ENCODE data around the gene CD180.

The CD180 gene

DNA sequence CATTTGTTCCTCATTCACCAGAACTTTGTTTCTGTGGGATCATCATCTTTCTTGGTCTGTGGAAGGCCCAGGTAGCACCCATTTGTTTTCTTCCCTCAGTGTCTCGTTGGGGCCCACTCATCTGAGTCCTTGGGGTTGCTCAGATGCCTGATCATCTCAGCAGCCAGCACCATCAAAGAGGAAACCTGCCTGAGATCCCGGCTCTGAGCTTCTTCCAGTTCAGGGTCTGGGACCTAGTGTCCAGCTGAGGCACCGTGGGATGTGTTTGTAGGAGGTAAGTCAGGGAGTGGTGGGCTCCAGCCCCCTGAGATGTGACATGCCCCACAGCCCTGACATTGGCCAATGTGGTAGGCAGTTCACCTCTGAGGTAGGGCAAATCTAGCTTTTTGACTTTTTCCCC, 9.4 kb upstream of the CD180 start:
- Histone ChIP-seq H2AFZ (ENCODE audit: low read depth) (no peak overlapping the region), H3K27me3 (ENCODE audit: insufficient read depth, low read depth) (no peaks in the 10 kb centered on the region), H3K4me1 (ENCODE audit: low read depth, poor library complexity, severe bottlenecking) (peaks cover 70% of the 10 kb centered on the region), H3K27ac (no peak overlapping the region), H4K20me1 (ENCODE audit: insufficient read depth) (no peaks in the 10 kb centered on the region), H3K36me3 (ENCODE audit: insufficient read depth) (no peaks in the 10 kb centered on the region), H3K9ac (no peak overlapping the region), H3K79me2 (ENCODE audit: insufficient read depth, low read depth) (no peaks in the 10 kb centered on the region), H3K4me2 (peak overlapping the region; percentile 64), H3K4me3 (IDR thresholded peaks at IDR 0.05; ENCODE audit: insufficient read depth, low read depth, low read length) (no peak overlapping the region)
- TF ChIP-seq, protein P1, sequence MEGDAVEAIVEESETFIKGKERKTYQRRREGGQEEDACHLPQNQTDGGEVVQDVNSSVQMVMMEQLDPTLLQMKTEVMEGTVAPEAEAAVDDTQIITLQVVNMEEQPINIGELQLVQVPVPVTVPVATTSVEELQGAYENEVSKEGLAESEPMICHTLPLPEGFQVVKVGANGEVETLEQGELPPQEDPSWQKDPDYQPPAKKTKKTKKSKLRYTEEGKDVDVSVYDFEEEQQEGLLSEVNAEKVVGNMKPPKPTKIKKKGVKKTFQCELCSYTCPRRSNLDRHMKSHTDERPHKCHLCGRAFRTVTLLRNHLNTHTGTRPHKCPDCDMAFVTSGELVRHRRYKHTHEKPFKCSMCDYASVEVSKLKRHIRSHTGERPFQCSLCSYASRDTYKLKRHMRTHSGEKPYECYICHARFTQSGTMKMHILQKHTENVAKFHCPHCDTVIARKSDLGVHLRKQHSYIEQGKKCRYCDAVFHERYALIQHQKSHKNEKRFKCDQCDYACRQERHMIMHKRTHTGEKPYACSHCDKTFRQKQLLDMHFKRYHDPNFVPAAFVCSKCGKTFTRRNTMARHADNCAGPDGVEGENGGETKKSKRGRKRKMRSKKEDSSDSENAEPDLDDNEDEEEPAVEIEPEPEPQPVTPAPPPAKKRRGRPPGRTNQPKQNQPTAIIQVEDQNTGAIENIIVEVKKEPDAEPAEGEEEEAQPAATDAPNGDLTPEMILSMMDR (conservative IDR thresholded peaks at IDR 0.05; ENCODE audit: low read depth, low read length): no peak

DNA sequence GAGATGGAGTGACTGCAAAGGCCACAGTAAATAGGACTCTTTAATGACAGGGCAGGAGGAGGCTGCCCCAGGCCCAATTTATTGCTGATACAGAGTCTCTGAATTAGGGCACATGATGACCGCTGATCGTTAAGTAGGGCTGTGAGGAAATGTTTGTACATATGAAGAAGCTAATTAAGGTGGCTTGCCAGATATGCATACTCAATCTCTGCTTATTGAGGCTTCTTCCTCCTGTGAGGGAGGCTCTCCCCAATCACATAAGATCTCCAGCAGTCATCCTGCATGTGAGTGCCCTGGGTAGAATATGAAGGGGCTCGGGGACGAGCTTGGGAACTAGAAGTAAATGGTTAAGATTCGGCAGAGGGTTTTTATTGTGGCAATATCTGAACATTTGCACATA, 8.2 kb upstream of the CD180 start:
- no peaks in the 10 kb centered on the region for H4K20me1 ChIP-seq (ENCODE audit: insufficient read depth)
- H3K36me3 ChIP-seq (ENCODE audit: insufficient read depth): no peaks in the 10 kb centered on the region
- no peak overlapping the region for H2AFZ ChIP-seq (ENCODE audit: low read depth)
- no peaks in the 10 kb centered on the region for H3K27me3 ChIP-seq (ENCODE audit: insufficient read depth, low read depth)
- no peak overlapping the region for H3K4me2 ChIP-seq
- H3K4me3 ChIP-seq (IDR thresholded peaks at IDR 0.05; ENCODE audit: insufficient read depth, low read depth, low read length): no peak overlapping the region
- TF ChIP-seq, protein P1 (conservative IDR thresholded peaks at IDR 0.05; ENCODE audit: low read depth, low read length): no peak
- no peak overlapping the region for H3K9ac ChIP-seq
- H3K79me2 ChIP-seq (ENCODE audit: insufficient read depth, low read depth): no peaks in the 10 kb centered on the region
- no peak overlapping the region for H3K27ac ChIP-seq
- H3K4me1 ChIP-seq (ENCODE audit: low read depth, poor library complexity, severe bottlenecking): peaks cover 70% of the 10 kb centered on the region

DNA sequence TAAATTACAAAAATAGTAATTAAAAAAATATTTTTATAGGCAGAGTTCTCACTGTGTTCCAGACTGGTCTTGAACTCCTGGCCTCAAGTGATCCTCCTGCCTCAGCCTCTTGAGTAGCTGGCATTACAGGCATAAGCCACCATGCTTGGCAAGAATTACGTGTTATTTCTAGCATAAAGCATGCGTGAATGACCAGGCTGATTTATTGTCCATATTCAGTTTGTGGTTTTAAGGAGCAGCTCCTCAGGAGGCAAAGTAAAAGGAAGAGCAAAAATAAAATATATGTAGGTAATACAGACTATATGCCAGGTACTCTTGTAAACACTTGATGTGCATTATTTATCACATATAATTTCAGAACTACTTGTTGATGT, 7.1 kb upstream of the CD180 start:
- H3K4me2 ChIP-seq: no peak overlapping the region; the same call in 1 of the 2 replicates

DNA sequence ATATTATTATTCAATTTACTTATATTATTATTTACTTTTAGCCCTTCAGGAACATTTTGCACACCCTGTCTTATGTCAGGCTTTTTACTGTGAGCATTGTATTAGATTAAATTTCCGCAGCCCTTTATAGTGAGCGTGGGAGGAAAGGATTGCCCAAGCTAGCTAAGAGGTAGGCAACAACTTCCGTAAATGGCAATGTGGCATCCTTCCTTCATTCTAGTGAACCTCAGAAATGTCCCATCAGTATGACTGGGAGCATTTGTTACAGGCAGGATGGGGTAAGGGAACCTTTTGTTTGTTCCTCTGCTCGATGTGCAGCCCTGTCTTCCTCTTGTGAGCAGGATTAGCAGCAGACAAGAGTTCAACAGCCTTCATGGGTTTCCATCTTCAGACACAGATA, 6.2 kb upstream of the CD180 start:
- no peak overlapping the region for H3K27ac ChIP-seq
- TF ChIP-seq, protein P1 (conservative IDR thresholded peaks at IDR 0.05; ENCODE audit: low read depth, low read length): no peak
- no peak overlapping the region for H2AFZ ChIP-seq (ENCODE audit: low read depth)
- no peaks in the 10 kb centered on the region for H4K20me1 ChIP-seq (ENCODE audit: insufficient read depth)
- no peaks in the 10 kb centered on the region for H3K36me3 ChIP-seq (ENCODE audit: insufficient read depth)
- no peak overlapping the region for H3K9ac ChIP-seq
- H3K79me2 ChIP-seq (ENCODE audit: insufficient read depth, low read depth): no peaks in the 10 kb centered on the region
- no peak overlapping the region for H3K4me2 ChIP-seq
- no peak overlapping the region for H3K4me3 ChIP-seq (IDR thresholded peaks at IDR 0.05; ENCODE audit: insufficient read depth, low read depth, low read length)
- H3K27me3 ChIP-seq (ENCODE audit: insufficient read depth, low read depth): no peaks in the 10 kb centered on the region
- H3K4me1 ChIP-seq (ENCODE audit: low read depth, poor library complexity, severe bottlenecking): peaks cover 54% of the 10 kb centered on the region

More for the DNA sequence above, 7.1 kb upstream of the CD180 start:
- H3K79me2 ChIP-seq (ENCODE audit: insufficient read depth, low read depth): no peaks in the 10 kb centered on the region
- H2AFZ ChIP-seq (ENCODE audit: low read depth): no peak overlapping the region
- H3K4me3 ChIP-seq (IDR thresholded peaks at IDR 0.05; ENCODE audit: insufficient read depth, low read depth, low read length): no peak overlapping the region
- H3K9ac ChIP-seq: no peak overlapping the region
- no peak overlapping the region for H3K27ac ChIP-seq
- TF ChIP-seq, protein P1 (conservative IDR thresholded peaks at IDR 0.05; ENCODE audit: low read depth, low read length): no peak
- H3K36me3 ChIP-seq (ENCODE audit: insufficient read depth): no peaks in the 10 kb centered on the region
- peaks cover 63% of the 10 kb centered on the region for H3K4me1 ChIP-seq (ENCODE audit: low read depth, poor library complexity, severe bottlenecking)
- H4K20me1 ChIP-seq (ENCODE audit: insufficient read depth): no peaks in the 10 kb centered on the region
- H3K27me3 ChIP-seq (ENCODE audit: insufficient read depth, low read depth): no peaks in the 10 kb centered on the region
